Measurements from ENCODE around the gene RNASE13.

- TF ChIP-seq CHD1 (IDR thresholded peaks at IDR 0.05; ENCODE audit: low read depth, low read length) (no peak), CTCF (conservative IDR thresholded peaks at IDR 0.05; ENCODE audit: low read depth, low read length) (no peak), RAD21 (IDR thresholded peaks at IDR 0.05; ENCODE audit: low read length) (no peak), POLR2A (IDR thresholded peaks at IDR 0.05; ENCODE audit: low read depth, low read length) (no peak), MAFK (IDR thresholded peaks at IDR 0.05; ENCODE audit: low read depth, low read length) (no peak), SMC3 (IDR thresholded peaks at IDR 0.05; ENCODE audit: low read depth, low read length) (no peak), FOS (IDR thresholded peaks at IDR 0.05; ENCODE audit: low read depth, low read length) (0 out of 2 replicates have a peak, but pooled peaks have one; percentile 11)
Observed at GRCh38 chr14:21049271-21049673, 14.7 kb upstream of the RNASE13 start.

Data from IMR-90 (cell line).